GM12874 (cell line): Measurements from ENCODE around the gene DOHH.

Experiments used
- CTCF ChIP-seq: IDR thresholded peaks from 2 replicates; pipeline ENCODE4 v1.5.1; 2011; ENCODE audit warnings: low read depth, mild to moderate bottlenecking, control low read depth, low read length, moderate library complexity; ENCODE audit not compliant: insufficient read depth

Gene DOHH

GRCh38 chr19:3454656-3455392 lies 45.6 kb downstream of the DOHH start:
- no peak for TF ChIP-seq CTCF

GRCh38 chr19:3453840-3454239 lies 46.6 kb downstream of the DOHH start:
- no peak for TF ChIP-seq CTCF

GRCh38 chr19:3452171-3452941 lies 48.1 kb downstream of the DOHH start:
- TF ChIP-seq CTCF = no peak

DNA sequence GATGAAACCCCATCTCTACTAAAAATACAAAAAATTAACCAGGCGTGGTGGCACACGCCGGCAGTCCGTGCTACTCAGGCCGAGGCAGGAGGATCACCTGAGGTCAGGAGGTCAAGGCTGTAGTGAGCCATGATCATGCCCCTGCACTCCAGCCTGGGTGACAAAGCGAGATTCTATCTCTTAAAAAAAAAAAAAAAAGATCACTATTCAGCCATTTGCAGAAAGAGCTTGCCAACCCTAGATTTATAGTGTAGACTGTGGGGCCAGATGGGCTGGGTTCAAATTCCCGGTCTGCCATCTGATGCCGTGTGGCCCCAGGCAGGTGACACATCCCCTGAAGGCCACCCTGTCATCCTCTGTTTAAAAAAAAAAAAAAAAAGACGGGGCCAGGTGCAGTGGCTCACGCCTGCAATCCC lies 49.0 kb downstream of the DOHH start:
- no peak for TF ChIP-seq CTCF

DNA sequence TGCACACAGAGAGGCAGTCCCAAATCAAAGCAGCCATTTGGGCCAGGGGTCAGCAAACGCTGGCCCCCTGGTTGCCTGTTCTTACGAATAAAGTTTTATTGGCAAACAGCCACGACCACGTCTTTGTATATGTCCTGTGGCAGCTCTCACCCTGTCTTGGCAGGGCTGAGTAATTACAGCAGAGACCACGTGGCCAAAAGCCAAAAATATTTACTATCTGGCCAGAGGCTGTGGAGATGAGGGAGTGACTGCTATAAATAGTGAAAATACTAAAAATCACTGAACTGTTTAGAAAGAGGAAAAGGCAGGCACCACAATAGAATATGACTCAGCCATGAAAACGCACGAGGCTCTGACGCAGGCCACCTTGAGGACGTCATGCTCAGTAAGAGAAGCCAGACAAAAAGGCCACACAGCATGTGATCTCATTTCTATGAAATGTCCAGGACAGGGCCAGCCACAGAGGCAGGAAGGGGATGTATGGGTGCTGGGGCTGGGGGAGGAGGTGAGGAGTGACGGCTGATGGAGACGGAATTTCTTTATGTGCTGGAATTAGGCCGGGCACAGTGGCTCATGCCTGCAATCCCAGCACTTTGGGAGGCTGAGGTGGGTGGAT lies 49.6 kb downstream of the DOHH start:
- no peak for TF ChIP-seq CTCF

DNA sequence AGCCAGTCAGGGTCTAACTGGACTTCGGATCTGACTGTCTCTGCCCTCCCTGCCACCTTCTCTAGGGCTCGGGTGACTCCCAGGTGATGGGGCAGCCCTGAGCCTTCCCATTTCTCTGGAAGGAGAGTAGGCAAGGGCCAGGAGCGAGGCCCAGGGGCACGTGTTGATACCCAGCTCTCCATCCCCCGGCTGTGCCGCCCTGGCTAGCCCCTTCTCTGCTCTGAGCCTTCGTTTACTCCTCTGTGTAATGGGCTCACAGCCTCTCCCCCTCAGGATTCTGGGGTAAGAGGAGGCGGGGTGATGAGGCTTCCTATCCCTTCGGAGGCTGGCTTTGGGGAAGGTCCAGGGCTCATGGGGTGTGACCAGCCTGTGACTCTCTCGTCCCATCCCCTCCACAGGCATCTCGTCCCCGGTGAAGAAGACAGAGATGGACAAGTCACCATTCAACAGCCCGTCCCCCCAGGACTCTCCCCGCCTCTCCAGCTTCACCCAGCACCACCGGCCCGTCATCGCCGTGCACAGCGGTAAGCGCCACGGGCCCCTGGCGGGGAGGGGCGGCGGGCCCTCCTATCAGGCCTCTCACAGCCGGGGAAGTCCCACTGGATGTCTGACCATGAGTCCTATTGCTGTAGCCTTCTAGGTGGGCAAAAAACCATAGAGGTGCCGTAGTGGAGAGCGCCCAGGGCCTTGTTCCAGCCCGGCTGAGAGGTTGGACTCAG lies 51.7 kb downstream of the DOHH start:
- no peak for TF ChIP-seq CTCF
